GM18870 (cell line): ENCODE measurements around the gene IGFLR1.
"Not testable (repeated sequence)": the region's sequence is repeated elsewhere in the genome, so short reads cannot be mapped to it uniquely, and the experiment has no call there.

Source experiments
- ATAC-seq: cut with Tn5 transposase; IDR thresholded peaks from one replicate; pipeline ENCODE4 v1.9.1; 2021; ENCODE audit warnings: moderate library complexity; ENCODE audit not compliant: unreplicated experiment

Gene IGFLR1

GRCh38 chr19:35777086-35777841 is 35.0 kb upstream of the IGFLR1 start:
- no peak for ATAC-seq

GRCh38 chr19:35776102-35776788 is 34.0 kb upstream of the IGFLR1 start:
- no peak for ATAC-seq

- ATAC-seq = peak; percentile 84
Measured at GRCh38 chr19:35775298-35776101, 33.2 kb upstream of the IGFLR1 start, which contains the start of gene ARHGAP33. Gene ARHGAP33 (plus strand): TSS chr19:35775564. CDS start chr19:35775659, 95 bp downstream.

GRCh38 chr19:35775046-35775297 is 32.7 kb upstream of the IGFLR1 start:
- ATAC-seq = no peak

GRCh38 chr19:35774274-35775045 is 32.2 kb upstream of the IGFLR1 start:
- ATAC-seq = no peak

GRCh38 chr19:35773020-35773806 is 31.0 kb upstream of the IGFLR1 start:
- ATAC-seq = no peak

- not testable (repeated sequence) for ATAC-seq
Measured at GRCh38 chr19:35772362-35772761, 30.1 kb upstream of the IGFLR1 start.

GRCh38 chr19:35768082-35768421 is 25.8 kb upstream of the IGFLR1 start:
- no peak for ATAC-seq

GRCh38 chr19:35767288-35768081 is 25.2 kb upstream of the IGFLR1 start:
- no peak for ATAC-seq

GRCh38 chr19:35766571-35767104 is 24.4 kb upstream of the IGFLR1 start:
- no peak for ATAC-seq

- ATAC-seq = no peak
Measured at GRCh38 chr19:35764432-35765315, 22.4 kb upstream of the IGFLR1 start.

GRCh38 chr19:35760711-35761349 is 18.6 kb upstream of the IGFLR1 start:
- no peak for ATAC-seq

- ATAC-seq = no peak
Measured at GRCh38 chr19:35759697-35760096, 17.4 kb upstream of the IGFLR1 start.

- ATAC-seq = peak; percentile 95
Measured at GRCh38 chr19:35757749-35758608, 15.7 kb upstream of the IGFLR1 start, which contains the start of gene PROSER3. Gene PROSER3 (plus strand): TSS chr19:35758176. CDS start chr19:35758216, 40 bp downstream.

- peak; percentile 2 for ATAC-seq
Measured at GRCh38 chr19:35757231-35757748, 15.0 kb upstream of the IGFLR1 start.

GRCh38 chr19:35756377-35757230 is 14.4 kb upstream of the IGFLR1 start, which contains the start of gene HSPB6:
Gene HSPB6 (minus strand): TSS chr19:35757029. CDS start chr19:35757008, 21 bp downstream.
- no peak for ATAC-seq
